Cardiac atrium fibroblast (primary cell): ENCODE data around the gene TREX2. TPM values are rescaled to one million over a fixed set of nuclear protein-coding genes. Genes with fewer than 3 reads are reported as not detected.

Experiments used
- total RNA-seq: library from RNA; depleted of rRNA; stranded (reverse); fragments of >200 nt; gene quantifications from 2 replicates; pipeline ENCODE4 v1.2.3, GENCODE V29; 2015

Gene TREX2, protein sequence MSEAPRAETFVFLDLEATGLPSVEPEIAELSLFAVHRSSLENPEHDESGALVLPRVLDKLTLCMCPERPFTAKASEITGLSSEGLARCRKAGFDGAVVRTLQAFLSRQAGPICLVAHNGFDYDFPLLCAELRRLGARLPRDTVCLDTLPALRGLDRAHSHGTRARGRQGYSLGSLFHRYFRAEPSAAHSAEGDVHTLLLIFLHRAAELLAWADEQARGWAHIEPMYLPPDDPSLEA
- 0.90 TPM in 1 of 2 replicates, not detected in the other for total RNA-seq

GRCh38 chrX:153445856-153446635 is at the start of gene TREX2:
TREX2 (minus strand) TSS chrX:153446056; CDS start chrX:153445430, 626 bp downstream.

GRCh38 chrX:153494541-153495361 is 48.9 kb upstream of the TREX2 start, which contains the start of gene BGN:
BGN (plus strand) TSS chrX:153494980; CDS start chrX:153504632, 9,652 bp downstream.

DNA sequence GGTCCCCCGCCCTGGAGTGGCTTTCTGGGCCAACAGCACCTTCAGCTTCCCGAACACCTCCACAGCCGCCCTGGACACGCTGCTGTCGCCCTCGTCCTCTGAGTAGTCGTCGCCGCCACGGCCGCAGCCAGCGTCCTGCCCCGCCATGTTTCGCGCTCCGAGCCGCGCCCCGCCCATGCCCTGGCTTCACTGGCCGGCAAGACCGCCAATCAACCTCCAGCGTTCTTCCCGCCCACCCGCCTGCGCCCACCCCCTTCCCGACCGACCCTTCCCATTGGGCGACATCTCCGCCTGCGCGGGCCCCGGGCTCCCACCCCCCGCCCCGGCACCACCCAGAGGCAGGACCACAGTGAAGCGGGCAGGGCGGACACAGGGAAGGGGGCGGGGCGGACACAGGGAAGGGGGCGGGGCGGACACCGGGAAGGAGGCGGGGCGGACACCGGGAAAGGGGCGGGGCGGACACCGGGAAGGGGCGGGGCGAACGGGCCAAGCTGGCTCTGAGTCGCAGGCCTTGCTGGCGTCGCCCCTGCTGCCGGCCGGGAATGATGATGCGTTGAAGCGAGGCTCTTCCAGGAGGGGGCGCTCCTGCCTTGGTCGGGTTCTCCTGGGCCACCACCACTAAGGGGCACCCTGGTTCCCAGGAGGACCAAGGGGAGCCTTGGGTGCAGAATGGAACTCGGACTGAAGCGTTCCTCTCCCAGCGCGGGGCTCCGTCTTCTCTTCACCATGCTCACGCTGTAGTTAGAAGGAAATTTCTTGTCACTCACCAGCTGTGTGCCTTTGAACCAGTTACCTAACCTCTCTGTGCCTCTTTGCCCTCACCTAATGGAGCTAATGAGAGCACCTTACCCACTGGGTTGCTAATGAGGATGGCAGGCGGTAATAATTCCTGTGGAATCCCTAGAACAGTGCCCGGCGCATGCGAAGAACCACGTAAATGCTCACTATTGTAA is 24.8 kb upstream of the TREX2 start, which contains the start of gene HAUS7:
HAUS7 (minus strand) TSS at position 166 of the 953 bp plus-strand sequence; CDS start at position 147, 19 bp downstream.

DNA sequence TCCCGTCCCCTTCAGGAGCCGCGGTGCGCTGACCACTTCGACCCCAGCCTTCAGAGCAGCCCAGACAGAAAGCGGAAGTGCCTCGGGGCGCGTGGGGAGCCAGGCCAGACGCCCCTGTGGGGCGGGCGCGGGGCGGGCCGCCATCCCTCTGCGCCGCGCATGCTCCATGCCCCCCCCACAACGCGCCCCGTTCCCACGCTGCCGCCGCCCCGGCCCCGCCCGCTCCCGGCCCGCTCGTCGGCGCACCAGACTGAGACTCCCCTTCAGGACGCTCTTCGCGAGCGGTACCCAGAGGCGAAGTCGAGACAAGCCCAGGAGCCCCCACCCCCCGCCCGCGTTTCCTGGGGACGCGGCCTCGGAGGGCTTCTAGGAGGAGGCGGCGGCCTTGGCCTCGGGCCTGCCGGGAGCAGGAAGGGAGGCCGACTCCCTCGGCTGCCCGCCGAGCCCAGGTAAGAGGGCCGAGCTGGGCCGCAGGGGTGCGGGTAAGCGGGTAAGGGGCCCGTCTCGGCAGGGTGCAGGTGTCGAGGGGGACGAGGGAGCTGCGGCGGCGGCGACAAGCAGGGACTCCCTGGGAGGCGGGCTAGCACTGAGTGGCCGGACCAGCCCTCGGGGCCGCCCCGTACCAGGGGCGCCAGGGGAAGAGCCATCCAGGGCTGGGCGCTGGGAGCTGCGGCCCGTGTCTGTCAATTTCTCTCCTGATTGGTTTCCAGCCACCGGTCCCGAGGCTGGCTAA is 34.4 kb downstream of the TREX2 start, which contains the start of gene ZFP92:
ZFP92 (plus strand) TSS at position 218 of the 733 bp plus-strand sequence. CDS start 6,851 bp downstream, outside the sequence.

DNA sequence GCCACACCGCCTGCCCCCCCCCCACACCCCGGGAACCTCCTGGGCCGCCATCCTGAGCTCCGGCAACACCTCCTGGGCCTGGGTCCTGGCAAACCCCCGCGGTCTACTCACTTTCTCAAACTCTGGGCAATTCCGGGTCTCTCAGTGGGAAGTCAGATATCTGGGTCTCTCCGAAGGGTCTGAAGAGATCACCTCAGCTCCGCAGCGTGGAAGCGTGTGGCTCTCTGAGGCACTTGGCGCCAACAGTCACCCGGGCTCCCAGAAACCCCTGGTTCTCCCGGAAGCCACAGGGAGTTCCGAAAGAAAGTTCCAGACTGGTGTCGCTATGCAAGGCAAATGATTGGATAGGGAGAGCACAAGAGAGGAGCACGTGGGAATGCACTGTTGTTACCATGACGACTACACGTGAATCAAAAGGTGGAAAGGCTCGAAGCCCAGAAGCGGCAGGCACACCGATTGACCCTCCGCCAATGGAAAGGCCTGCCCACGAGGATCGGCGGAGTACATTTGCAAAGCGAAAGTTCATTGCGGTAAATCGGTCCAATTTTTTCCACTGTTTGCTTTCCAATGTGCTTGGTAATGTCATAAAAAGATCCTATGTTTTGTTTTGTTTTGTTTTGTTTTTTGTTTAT is 44.6 kb downstream of the TREX2 start, which contains the start of gene PNMA6E:
PNMA6E (minus strand) TSS at position 218 of the 632 bp plus-strand sequence. CDS start 2,501 bp downstream, outside the sequence.

Other genes with a start within 250 kb of the TREX2 start
- not detected in 2 replicates for gene PNMA6F, start 124.3 kb downstream of the TREX2 start, total RNA-seq
- 10.5 and 12.5 TPM in 2 replicates for gene ZNF275, start 111.9 kb downstream of the TREX2 start, total RNA-seq
- gene PNMA6E, start 44.7 kb downstream of the TREX2 start, total RNA-seq: not detected in 2 replicates
- gene ZFP92, start 34.6 kb downstream of the TREX2 start, total RNA-seq: 0.81 and 1.4 TPM in 2 replicates
- 26.2 and 27.1 TPM in 2 replicates for gene HAUS7, start 24.5 kb upstream of the TREX2 start, total RNA-seq
- gene BGN, start 48.9 kb upstream of the TREX2 start, total RNA-seq: 186 and 203 TPM in 2 replicates
- gene ATP2B3, start 71.6 kb upstream of the TREX2 start, total RNA-seq: not detected in 2 replicates
- gene CCNQ, start 153.1 kb upstream of the TREX2 start, total RNA-seq: 33.8 and 36.5 TPM in 2 replicates
- gene DUSP9, start 201.1 kb upstream of the TREX2 start, total RNA-seq: 0.90 TPM in 1 of 2 replicates, not detected in the other
- gene PNCK, start 227.8 kb upstream of the TREX2 start, total RNA-seq: 0.49 and 0.90 TPM in 2 replicates
- gene SLC6A8, start 241.9 kb upstream of the TREX2 start, total RNA-seq: 48.6 and 52.0 TPM in 2 replicates